Activated CD4-positive, alpha-beta T cell treated with anti-CD3 and anti-CD28 coated beads for 4 hours (primary cell): ENCODE measurements around the gene ST3GAL2.
A peak's percentile ranks its signal among the peaks of the same experiment; 100 is the strongest.

Experiments
- DNase-seq, 2 donors: peaks; one replicate each; pipeline ENCODE4 v3.0.0-alpha.2; 2020

The ST3GAL2 gene, protein sequence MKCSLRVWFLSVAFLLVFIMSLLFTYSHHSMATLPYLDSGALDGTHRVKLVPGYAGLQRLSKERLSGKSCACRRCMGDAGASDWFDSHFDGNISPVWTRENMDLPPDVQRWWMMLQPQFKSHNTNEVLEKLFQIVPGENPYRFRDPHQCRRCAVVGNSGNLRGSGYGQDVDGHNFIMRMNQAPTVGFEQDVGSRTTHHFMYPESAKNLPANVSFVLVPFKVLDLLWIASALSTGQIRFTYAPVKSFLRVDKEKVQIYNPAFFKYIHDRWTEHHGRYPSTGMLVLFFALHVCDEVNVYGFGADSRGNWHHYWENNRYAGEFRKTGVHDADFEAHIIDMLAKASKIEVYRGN

DNA sequence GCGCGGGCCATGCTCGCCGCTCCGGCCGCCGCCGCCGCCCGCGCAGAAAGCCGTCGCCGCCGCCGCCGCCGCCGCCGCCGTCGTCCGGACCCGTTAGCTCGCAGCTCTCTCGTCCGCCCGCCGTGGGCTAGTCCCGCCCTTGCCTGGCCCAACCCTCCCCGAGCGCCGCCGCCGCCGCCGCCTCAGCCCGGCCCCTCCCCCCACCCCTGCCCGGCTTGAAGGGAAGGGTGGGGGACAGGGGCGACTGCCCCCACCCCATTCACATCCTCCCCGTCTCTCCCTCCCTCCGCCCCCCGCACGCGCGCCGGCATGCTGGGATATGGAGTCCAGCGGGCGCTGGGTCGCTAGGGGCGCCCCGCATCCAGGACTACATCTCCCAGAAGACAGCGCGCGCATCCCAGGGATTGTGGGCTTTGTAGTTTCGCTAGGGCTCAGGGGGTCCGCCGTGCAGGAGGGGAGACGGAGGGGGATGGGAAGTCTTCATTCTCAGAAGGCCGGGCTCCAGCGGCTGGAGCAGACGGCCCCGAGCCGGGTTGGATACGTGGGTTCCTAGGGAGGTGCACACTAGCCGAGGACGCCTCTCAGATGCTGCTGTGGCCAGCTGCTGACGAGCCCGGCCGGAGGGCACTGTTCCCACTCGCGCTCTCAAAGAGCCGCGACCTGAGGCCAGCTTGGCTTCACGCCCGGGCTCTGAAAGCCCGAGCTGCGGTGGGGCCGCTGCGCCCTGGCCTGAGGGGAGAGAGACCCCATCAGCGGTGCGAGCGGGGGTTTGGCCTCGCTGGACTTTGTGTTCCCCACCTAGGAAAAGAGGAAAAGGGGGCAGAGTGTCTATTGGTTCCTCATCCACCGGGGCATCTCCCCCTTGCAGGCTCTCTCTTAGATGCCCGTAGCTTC is at the start of gene ST3GAL2:
Gene ST3GAL2 (minus strand): TSS at position 132 of the 894 bp plus-strand sequence. CDS start 40,570 bp downstream, outside the sequence.
- peak; percentile 91 to 93 for DNase-seq

DNA sequence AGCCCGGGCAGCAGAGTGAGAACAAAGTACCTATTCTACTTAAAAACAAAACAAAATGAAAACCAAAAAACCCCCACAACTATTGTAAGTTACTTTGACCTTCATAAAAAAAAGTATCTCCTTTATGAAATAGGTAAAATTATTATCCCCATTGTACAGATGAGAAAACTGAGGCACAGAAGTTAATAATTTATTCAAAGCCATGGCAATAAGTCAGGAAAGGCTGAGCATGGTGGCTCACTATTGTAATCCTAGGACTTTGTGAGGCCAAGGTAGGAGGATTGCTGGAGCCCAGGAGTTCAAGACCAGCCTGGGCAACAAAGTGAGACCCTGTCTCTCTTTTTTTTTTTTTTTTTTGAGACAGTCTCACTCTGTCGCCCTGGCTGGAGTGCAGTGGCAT is 46.0 kb upstream of the ST3GAL2 start:
- DNase-seq, result no peak

DNA sequence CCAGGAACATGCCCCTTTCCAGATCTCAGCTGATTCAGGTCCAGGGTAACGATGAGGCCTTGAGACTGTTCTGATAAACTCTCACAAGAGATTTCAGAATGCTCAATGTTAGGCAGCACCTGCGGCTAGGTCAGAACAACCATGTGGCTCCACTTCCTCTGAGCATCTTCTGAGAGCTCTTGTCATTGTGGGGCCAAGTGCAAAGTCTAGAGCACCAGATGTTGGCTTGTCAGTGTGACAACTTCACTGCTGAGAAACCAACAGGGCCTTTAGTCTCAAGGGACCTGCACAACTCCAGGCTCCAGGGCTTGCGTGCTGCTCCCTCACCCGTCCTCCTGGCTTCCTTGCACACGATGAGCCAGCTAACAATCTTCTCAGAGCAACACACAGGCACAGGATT is 44.5 kb upstream of the ST3GAL2 start:
- no peak for DNase-seq

DNA sequence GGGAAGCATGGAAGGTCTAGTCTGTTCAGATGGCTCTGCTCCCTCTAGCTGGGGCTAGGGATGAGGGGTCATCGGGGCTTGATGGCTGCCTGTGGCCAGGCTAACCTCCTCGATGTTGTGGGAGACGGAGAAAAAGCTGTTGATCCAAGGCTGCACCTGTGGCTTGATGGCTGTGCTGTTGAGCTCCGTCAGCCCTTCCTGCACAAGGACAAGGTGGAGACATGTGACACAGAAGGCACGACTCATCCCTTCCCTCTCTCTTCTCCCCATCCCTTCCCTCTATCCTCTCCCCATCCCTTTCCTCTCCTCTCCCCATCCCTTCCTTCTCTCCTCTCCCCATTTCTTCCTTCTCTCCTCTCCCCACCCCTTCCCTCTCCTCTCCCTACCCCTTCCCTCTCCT is 43.7 kb upstream of the ST3GAL2 start:
- no peak for DNase-seq

DNA sequence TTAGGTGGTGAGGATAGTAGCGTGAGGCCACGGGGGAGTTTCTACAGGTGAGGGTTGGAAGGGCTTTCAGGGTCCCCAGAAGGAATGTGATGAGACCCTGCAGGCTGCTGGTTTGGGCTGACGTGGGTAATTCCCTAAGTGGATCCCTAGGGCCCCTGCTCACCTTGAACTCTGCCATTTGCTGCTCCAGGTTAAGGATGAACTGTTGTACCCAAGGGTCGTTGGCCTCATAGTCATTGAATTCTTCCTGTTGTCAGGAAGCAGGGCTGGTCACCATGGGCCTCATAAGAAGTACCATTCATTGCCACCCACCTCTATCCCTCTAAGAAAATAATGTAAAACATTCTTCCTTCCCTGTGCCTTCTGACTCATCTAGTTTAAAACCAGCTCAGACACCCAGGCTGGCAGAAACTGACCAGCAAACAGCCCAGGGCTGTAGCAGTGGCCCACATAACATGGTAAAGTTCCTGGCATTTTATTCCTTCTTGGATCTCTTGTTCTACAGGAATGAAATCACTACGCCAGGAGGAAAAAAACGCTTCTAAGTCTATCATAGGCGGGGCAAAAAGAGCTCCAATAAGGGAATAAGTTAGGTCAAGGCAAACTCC is 43.1 kb upstream of the ST3GAL2 start:
- no peak for DNase-seq

DNA sequence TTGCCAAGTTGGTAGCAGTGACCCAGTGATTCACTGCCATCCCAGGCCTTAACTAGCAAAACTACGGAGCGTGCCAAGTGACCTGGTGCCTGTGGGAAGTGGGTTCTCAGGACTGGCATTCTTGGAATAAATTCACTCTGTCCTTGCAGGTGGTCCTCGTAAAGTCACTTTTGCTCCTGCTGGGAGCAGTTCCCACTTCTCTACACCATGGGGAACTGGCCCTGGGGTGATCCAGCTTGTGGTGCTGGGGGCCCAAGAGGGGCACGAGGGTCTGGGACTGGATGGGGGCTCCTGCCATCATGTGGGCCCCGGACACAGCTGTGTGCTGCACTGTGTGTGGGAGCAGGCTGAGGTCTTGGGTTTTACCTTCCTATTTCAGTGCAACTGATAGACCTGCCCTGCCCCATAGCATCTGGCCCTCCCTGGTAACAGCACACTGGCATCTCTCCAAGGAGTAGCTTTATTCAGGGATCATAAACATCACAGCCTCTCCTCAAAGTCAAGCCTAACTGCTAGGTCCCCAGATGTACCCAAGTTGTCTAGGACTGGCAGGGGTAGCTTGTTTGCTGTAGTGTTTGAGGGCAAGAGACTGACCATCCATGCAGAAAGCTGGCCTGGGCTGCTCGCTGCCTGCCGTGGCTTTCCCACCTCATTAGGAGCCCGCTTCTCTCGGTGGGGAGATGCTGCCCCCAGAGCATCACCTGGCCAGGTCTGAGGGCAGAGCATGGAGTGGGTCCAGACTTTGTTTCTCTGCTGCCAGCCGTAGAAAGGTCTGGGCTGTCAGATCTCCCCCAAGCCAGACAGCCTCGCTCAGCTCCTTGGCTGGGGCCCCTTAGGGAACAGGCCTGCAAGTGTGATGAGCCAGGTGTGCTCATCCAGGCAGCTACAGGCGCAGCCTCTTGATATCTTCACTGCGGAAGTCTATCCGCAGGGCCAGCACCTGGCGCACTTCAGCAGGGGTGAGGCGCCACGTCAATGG is 41.5 kb upstream of the ST3GAL2 start:
- DNase-seq, result no peak

DNA sequence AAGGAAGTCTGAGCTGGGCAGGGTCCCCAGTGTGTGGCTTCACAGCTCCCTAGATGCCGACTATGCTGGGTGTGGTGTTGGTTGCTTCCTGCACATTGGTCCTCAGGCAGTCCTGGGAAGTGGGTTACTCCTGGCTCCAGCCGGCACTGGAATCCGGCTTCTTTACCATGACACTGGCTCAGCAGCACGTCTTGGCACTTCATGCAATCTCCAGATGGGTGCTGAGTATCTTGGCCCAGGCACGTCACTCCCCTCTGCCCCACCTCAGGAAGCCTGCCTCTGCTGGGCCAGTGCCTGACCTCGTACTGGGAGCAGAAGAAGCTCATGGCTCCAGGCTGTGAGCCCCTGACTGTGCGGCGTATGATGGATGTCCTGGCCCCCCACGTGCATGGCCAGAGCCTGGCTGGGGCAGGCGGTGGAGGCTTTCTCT is 40.0 kb upstream of the ST3GAL2 start:
- DNase-seq, result no peak

DNA sequence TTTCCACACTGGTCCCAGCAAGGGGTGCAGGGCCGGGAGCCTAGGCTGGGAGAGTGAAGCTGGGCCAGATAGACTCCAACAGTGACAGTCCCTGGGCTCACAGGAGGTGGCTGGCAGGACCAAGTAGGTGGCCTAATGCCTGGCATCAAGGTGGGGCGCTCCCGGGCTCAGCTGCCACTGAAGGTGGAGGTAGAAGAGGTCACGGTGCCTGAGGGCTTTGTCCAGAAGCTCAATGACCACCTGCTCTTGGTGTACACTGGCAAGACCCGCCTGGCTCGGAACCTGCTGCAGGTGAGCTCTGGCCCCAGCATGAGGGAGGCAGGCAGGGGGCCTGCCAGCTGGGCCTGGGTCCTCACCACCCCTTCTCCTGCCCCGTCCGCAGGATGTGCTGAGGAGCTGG is 39.3 kb upstream of the ST3GAL2 start:
- DNase-seq, result no peak

DNA sequence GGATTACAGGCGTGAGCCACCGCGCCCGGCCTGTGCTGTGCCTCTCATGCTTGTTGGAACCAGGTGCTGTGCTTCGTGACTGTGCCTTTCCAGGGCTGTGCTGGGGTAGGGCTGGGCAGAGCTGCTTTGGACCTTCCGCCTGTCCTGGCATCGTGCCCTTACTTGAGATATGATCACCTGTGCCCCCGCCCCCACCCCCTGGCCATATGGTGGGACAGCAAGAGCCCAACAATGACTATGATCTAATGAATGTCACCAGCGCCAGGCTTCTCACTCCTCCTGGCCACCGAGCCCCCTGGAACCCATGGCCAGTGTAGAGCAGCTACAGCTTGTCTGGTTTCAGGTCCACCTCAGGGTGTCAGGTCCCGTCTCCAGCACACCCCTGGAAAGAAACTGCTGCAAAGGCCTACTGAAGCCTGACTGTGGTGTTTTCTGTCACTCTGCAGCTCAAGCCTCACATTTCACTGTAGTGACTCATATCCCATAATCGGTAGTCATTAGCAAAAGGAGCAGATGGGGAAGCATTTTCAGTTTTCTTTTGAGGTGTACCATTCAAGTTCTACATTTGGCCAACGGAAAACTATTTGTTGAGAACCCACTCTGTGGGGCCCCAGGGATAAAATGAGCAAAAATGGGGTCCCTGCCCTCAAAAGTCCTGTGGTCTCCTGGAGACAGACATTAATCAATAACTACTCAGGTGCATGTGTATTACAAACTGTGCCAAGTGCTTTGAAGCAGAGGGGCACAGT is 37.5 kb upstream of the ST3GAL2 start:
- DNase-seq, result no peak

DNA sequence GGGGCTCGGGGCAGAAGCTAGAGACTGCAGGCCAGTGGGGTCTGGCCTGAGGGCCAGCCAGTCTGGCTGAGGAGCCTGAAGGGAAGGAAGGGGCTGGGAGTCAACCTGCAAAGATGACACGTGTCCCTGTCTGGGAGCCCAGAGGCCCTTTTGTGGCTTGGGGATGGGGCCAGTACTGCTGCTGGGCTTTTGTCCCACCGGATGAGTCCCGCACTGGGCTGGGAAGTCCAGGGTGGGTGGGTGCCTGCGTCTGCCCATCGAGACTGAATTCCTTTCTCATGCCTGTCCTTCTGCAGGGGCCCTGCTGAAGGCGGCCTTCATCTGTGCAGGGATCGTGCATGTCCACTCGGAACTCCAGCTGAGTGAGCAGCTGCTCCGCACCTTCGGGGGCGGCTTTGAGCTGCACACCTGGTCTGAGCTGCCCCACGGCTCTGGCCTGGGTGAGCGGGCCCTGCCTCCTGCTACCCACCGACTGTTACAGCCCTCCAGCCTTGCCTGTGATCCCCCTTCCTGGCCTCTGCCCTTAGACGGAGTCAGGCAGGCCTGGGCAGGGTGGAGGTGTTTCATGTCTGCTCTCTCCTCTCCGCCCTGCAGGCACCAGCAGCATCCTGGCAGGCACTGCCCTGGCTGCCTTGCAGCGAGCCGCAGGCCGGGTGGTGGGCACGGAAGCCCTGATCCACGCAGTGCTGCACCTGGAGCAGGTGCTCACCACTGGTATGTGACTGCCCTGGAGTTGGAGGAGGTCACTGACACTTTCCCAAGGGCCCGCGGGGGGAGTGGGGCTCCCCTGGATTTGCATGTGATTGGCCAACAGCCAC is 36.4 kb upstream of the ST3GAL2 start:
- DNase-seq, result no peak

DNA sequence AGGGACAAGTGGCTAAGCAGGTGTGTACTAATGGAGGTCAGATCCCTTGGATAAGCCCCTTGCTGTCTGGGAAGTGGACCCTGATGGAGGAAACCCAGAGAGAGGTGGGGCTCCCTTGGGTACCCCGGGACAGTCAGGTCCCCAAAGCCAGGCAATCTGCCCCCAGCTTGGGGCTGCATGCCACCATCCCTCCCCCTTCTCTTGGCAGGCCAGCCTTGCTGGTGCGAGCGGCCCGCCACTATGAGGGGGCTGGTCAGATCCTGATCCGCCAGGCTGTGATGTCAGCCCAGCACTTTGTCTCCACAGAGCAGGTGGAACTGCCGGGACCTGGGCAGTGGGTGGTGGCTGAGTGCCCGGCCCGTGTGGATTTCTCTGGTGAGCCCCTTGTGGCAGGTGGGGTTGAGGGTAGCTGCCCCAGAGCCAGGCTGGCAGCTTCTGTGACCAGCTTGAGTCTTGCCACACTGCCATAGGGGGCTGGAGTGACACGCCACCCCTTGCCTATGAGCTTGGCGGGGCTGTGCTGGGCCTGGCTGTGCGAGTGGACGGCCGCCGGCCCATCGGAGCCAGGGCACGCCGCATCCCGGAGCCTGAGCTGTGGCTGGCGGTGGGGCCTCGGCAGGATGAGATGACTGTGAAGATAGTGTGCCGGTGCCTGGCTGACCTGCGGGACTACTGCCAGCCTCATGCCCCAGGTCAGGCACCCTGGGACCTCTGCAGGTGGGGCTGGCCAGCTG is 35.6 kb upstream of the ST3GAL2 start:
- DNase-seq, result no peak

DNA sequence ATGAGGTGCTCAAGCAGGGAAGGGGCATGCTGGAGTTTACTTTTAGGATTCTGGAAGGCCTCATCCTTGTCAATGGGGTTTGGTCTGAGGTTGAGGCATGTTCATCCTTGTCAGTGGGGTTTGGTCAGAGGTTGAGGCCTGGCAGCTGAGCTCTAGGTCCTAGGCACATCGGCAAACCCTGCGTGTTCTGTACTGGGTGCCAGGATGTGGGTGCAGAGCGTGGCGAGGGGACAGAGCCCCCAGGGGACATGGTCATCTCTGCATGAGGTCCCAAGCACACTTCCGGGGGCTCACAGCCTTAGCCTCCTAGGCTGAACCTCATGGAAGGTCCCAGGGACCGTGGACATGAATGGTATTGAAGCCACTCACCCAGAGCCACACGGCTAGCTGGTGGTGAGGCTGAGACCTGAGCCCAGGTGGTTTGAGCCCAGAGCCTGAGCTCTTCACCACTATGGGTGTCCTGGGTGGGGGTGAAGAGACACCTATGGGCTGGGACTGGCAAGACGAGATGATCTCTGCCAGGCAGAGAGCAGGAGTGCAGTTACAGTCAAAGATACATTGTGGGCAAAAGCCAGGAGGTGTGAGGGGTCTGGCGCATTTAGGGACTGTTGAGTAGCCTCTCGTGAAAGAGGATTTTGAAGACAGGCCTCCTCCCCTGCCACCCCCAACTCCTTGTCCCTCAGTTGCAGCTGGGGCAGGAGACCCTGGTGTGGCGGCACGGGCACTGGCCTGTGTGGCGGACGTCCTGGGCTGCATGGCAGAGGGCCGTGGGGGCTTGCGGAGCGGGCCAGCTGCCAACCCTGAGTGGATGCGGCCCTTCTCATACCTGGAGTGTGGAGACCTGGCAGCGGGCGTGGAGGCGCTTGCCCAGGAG is 34.8 kb upstream of the ST3GAL2 start:
- no peak for DNase-seq

DNA sequence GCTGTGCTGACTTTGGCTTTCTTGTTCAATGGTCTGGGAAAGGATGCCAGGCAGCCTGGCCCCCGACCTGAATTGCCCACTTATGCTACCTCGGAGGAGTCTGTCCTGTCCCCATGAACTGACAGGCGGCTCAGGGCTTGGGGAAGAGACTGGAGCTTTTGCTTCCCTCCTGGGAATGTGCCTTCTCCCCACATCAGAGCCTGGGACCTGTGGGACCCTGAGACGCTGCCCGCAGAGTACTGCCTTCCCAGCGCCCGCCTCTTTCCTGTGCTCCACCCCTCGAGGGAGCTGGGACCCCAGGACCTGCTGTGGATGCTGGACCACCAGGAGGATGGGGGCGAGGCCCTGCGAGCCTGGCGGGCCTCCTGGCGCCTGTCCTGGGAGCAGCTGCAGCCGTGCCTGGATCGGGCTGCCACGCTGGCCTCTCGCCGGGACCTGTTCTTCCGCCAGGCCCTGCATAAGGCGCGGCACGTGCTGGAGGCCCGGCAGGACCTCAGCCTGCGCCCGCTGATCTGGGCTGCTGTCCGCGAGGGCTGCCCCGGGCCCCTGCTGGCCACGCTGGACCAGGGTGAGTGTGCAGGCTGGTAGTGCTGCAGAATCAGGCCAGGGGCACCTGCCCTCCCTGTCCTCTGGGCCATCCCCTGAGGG is 34.0 kb upstream of the ST3GAL2 start:
- no peak for DNase-seq

DNA sequence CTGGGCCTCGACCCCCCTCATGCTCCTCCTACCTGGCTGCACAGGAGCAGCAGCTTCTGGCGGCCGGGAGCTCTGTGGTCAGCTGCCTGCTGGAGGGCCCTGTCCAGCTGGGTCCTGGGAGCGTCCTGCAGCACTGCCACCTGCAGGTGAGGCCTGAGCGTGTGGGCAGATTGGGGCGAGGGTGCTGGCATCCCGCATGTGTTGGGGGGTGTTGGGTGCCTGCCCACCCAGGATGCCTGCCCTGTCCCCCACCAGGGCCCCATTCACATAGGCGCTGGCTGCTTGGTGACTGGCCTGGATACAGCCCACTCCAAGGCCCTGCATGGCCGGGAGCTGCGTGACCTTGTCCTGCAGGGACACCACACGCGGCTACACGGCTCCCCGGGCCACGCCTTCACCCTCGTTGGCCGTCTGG is 32.0 kb upstream of the ST3GAL2 start:
- no peak for DNase-seq

DNA sequence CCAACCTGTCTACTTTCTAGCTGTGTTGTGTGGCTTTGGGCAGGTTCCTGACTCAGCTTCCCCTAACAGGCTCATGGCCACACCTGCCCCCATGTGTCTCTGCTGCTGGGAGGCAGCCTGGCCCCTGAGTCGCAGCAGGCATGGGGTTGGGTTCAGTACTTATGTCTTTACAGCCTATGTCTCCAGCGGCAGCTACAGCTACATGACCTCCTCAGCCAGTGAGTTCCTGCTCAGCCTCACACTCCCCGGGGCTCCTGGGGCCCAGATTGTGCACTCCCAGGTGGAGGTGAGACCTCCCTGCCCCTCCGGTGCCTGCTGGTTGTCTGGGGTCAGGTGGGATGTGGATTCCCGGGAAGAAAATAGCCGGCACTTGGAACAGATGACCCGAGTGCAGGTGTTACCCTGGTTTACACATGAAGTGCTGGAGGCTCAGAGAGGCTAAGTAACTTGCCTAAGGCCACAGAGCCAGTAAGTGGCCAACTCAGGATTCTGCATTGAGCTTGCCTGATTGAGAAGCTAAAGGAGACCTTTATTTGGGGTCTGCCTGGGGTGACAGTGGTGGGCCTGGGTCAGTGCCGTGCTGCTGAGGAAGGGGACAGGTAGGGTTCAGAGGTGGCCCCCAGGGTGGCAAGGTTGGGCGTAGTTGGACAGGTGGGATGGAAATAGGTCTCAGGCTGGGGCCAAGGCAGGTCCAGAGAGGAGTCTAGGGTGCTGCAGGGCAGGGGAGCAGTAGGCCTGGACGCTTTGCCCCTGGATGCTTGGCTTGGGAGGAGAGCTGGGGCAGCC is 31.4 kb upstream of the ST3GAL2 start:
- no peak for DNase-seq

DNA sequence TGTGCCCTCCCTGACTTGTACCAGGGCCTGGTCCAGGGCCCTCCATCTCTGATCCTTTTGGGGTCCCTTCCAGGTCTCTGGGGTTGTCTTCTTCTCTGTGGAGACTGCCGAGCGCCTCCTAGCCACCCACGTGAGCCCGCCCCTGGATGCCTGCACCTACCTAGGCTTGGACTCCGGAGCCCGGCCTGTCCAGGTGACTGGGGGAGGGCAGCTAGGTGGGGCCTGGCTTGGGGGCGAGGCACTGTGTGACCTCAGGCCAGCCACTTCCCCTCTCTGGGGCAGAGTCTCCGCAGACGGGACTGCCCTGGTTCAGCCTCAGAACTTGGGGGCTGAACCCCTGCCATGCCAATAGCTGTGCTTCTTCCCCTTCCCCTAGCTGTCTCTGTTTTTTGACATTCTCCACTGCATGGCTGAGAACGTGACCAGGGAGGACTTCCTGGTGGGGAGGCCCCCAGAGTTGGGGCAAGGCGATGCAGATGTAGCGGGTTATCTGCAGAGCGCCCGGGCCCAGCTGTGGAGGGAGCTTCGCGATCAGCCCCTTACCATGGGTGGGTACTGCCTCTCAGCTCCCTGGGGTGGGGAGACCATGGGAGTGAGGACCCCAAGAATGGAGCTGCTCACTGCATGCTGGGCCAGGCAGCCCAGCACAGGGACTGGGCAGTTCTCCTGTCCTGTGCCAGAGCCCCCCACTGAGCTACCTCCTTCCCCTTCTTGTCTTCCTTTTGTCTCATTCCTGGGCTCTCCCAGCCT is 30.1 kb upstream of the ST3GAL2 start:
- no peak for DNase-seq

DNA sequence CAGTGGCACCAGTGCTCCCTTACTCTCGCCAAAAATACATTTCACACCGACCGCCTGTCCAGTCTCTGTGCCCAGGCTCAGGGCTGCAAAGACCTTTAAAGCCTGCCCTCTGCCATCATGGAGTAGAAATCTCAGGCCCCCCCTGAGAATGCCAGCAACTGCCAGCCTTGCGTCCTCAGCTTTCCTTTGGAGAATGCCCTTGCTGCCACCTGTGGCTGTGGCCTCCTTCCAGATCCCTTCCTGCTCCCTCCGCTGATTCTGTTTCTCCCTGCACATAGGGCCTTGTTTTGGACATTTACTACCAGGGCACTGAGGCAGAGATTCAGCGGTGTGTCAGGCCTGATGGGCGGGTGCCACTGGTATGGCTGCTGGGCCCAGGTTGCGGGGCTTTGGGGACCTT is 28.7 kb upstream of the ST3GAL2 start:
- no peak for DNase-seq
